Natural killer cell (primary cell): Measurements from ENCODE around the gene PARVB. TPM values are rescaled to one million over a fixed set of nuclear protein-coding genes. Genes with fewer than 3 reads are reported as not detected.

ENCODE experiments used
- ATAC-seq, 3 donors: fragments of 150-1000 bp in 2 of 3; fragments of 200-7000 bp in 1 of 3; cut with Tn5 transposase; 1 replicate in 1 of 3; 2 replicates in 2 of 3; pipeline ENCODE4 v1.10.0; 2021; ENCODE audit warnings: mild to moderate bottlenecking in 2 of 3, moderate library complexity in 2 of 3
- DNase-seq, 2 donors: peaks; one replicate each; pipeline versions ENCODE4 v3.0.0 to v3.0.0-alpha.2; 2013 to 2021; ENCODE audit warnings: mixed read lengths in 1 of 2
- H3K27ac ChIP-seq: one replicate; pipeline ENCODE4 v1.5.1; 2013; ENCODE audit warnings: mild to moderate bottlenecking, low read length
- H3K27me3 ChIP-seq: one replicate; pipeline ENCODE4 v1.6.1; 2013; ENCODE audit warnings: low read length; ENCODE audit not compliant: control insufficient read depth, insufficient read depth
- H3K36me3 ChIP-seq: one replicate; pipeline ENCODE4 v1.6.1; 2013; ENCODE audit warnings: low read length; ENCODE audit not compliant: control insufficient read depth, insufficient read depth
- H3K4me1 ChIP-seq: one replicate; pipeline ENCODE4 v1.6.1; 2013; ENCODE audit warnings: low read length; ENCODE audit not compliant: control insufficient read depth, insufficient read depth
- H3K4me3 ChIP-seq: one replicate; pipeline ENCODE4 v1.5.1; 2013; ENCODE audit warnings: low read length
- H3K9me3 ChIP-seq: one replicate; pipeline ENCODE4 v1.6.1; 2013; ENCODE audit warnings: low read length; ENCODE audit not compliant: control insufficient read depth, insufficient read depth
- H3K27ac Mint-ChIP-seq, 2 donors: one replicate each; pipeline ENCODE4 v1.8.0; 2022; ENCODE audit warnings: mild to moderate bottlenecking in 2 of 2, mixed read lengths in 2 of 2, moderate library complexity in 1 of 2
- H3K27me3 Mint-ChIP-seq, 2 donors: one replicate each; pipeline ENCODE4 v1.8.0; 2022; ENCODE audit warnings: low read depth in 2 of 2, mixed read lengths in 2 of 2
- H3K36me3 Mint-ChIP-seq: one replicate; pipeline ENCODE4 v1.8.0; 2022; ENCODE audit warnings: mixed read lengths
- H3K4me1 Mint-ChIP-seq, 2 donors: one replicate each; pipeline ENCODE4 v1.8.0; 2022; ENCODE audit warnings: mixed read lengths in 2 of 2
- H3K4me3 Mint-ChIP-seq: one replicate; pipeline ENCODE4 v1.8.0; 2022; ENCODE audit warnings: mild to moderate bottlenecking, moderate library complexity, mixed read lengths
- H3K9me3 Mint-ChIP-seq, 2 donors: one replicate each; pipeline ENCODE4 v1.8.0; 2022; ENCODE audit warnings: mixed read lengths in 2 of 2
- CTCF ChIP-seq: fragments of 200-600 bp; IDR thresholded peaks from one replicate; pipeline ENCODE4 v1.8.0; 2022; ENCODE audit warnings: antibody characterized with exemption
- WGBS: methylation state at CpG from one replicate; pipeline ENCODE4 v1.1.7; 2013; ENCODE audit warnings: missing lambda C conversion rate; ENCODE audit not compliant: insufficient coverage; 5-methylcytosine and 5-hydroxymethylcytosine counted together
- intact Hi-C: fragments of 100-400 bp; cut with micrococcal nuclease; formaldehyde crosslinking; loops from one replicate; pipeline ENCODE4 v1.14.2; 2022
- total RNA-seq, 4 donors: library from RNA; stranded (reverse); fragments of 120-200 nt in 1 of 4; gene quantifications; one replicate each; pipeline versions ENCODE4 v1.2.3 to v1.2.4, GENCODE V29; 2013 to 2022

Gene PARVB
- total RNA-seq, 3 donors from 2014 or later (not counting 1 experiment from before 2014, with no cell fraction given) = 2.9 to 12.5 (median 8.1) TPM

DNA sequence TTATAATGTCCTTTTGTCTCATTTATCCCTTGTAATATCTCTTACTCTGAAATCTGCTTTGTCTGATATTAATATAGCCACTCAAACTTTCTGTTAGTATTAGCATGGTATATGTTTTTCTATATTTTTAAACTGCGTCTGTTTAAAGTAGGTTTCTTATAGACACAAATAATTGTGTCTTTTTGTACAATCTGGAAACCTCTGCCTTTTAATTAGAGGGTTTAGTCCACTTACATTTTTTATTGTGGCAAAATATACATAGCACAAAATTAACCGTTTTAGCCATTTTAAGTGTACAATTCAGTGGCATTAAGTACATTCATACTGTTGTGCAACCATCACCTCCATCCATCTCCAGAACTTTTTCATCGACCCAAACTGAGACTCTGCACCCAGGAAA lies 185.2 kb downstream of the PARVB start:
- H3K4me1 Mint-ChIP-seq = peaks cover 29 to 40% of the 10 kb centered on the region in 2 donors
- peaks cover 2% of the 10 kb centered on the region for H3K36me3 ChIP-seq
- H3K4me3 ChIP-seq = no peak overlapping the region
- peak overlapping the region in 1 of 2 donors; percentile 4 for H3K27ac Mint-ChIP-seq
- H3K4me3 Mint-ChIP-seq = no peak overlapping the region
- no peak overlapping the region for H3K27ac ChIP-seq
- no peak for ATAC-seq
- no peaks in the 10 kb centered on the region for H3K27me3 Mint-ChIP-seq
- DNase-seq = no peak
- H3K27me3 ChIP-seq = no peaks in the 10 kb centered on the region
- peaks cover 6% of the 10 kb centered on the region for H3K4me1 ChIP-seq
- WGBS = 74% methylated on average over 2 of the region's 3 CpGs
- intact Hi-C loops = no loop called here
- TF ChIP-seq CTCF = no peak
- peaks cover 14% of the 10 kb centered on the region for H3K36me3 Mint-ChIP-seq
- peaks cover 3 to 11% of the 10 kb centered on the region in 2 donors for H3K9me3 Mint-ChIP-seq
- no peaks in the 10 kb centered on the region for H3K9me3 ChIP-seq

- WGBS = 90% methylated on average over 2 of the region's 4 CpGs
- H3K4me3 Mint-ChIP-seq = no peak overlapping the region
- intact Hi-C loops = no loop called here
- Histone ChIP-seq H3K36me3 (no peaks in the 10 kb centered on the region), H3K27ac (no peak overlapping the region), H3K4me1 (no peaks in the 10 kb centered on the region), H3K9me3 (no peaks in the 10 kb centered on the region), H3K4me3 (no peak overlapping the region), H3K27me3 (no peaks in the 10 kb centered on the region)
- no peak for ATAC-seq
- no peaks in the 10 kb centered on the region for H3K27me3 Mint-ChIP-seq
- DNase-seq = no peak
- H3K4me1 Mint-ChIP-seq = peaks cover 29 to 40% of the 10 kb centered on the region in 2 donors
- no peak for TF ChIP-seq CTCF
- H3K27ac Mint-ChIP-seq = no peak overlapping the region
- peaks cover 3 to 11% of the 10 kb centered on the region in 2 donors for H3K9me3 Mint-ChIP-seq
- H3K36me3 Mint-ChIP-seq = peaks cover 14% of the 10 kb centered on the region
These were observed 186.6 kb downstream of the PARVB start for GRCh38 chr22:44210722-44211121.

- no peak overlapping the region for H3K27ac Mint-ChIP-seq
- peaks cover 14% of the 10 kb centered on the region for H3K36me3 Mint-ChIP-seq
- H3K4me1 Mint-ChIP-seq = peaks cover 29 to 40% of the 10 kb centered on the region in 2 donors
These were observed 187.3 kb downstream of the PARVB start for GRCh38 chr22:44211256-44211945.

More at GRCh38 chr22:44211256-44211945, 187.3 kb downstream of the PARVB start:
- Histone ChIP-seq H3K36me3 (no peaks in the 10 kb centered on the region), H3K27ac (no peak overlapping the region), H3K4me3 (no peak overlapping the region), H3K9me3 (no peaks in the 10 kb centered on the region), H3K4me1 (no peaks in the 10 kb centered on the region), H3K27me3 (no peaks in the 10 kb centered on the region)
- 93% methylated on average over 6 of the region's 6 CpGs for WGBS
- TF ChIP-seq CTCF = no peak
- ATAC-seq = no peak
- peaks cover 3 to 11% of the 10 kb centered on the region in 2 donors for H3K9me3 Mint-ChIP-seq
- H3K4me3 Mint-ChIP-seq = no peak overlapping the region
- intact Hi-C loops = no loop called here
- DNase-seq = no peak
- H3K27me3 Mint-ChIP-seq = no peaks in the 10 kb centered on the region
